ENCODE measurements around the gene ZNF423.

ZNF423 gene

DNA sequence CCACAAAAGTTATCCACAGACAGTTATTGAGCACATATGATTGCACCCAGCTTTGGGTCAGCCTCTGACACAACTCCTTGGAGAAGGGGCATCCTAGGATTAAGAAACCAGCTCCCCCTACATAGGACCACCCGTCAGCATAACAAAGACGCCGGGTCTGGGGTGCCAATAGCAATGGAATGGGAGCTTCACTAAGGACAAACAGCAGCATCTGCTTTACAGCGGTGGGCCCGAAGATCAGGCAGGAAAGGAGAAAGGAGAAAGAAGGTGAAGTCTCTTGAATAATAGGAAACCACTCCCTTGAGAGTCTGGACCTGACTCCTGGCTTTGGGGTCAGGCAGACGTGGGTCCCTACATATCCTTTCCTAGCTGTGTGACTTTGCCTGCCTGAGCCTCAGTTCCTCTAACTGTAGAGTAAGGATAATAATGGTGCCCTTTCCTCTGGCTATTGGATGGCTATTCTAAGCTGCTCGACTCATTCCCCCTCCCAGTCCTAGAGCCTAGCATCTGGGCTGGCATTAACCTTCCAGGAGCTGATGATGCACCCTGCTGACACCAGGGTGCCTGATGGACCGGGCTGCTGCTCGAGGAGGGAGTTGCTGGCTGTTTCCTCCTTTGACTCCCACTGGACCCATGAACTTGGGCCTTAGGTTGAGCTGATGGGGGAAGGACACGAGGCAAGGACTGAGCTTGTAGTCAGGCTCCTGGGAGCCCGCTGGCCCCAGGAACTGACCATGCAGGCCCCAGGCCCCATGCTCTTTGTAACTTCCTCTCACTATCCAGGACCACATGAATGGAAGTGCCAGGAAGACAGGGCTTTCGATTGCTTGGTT, 388.2 kb downstream of the ZNF423 start:
- no peak for DNase-seq (ENCODE audit: low read depth in 1 of 2, low spot score in 1 of 2)

GRCh38 chr16:49466881-49467280, 389.0 kb downstream of the ZNF423 start:
- no peak for DNase-seq (ENCODE audit: low read depth in 1 of 2, low spot score in 1 of 2)

GRCh38 chr16:49466529-49466831, 389.4 kb downstream of the ZNF423 start:
- no peak for DNase-seq (ENCODE audit: low read depth in 1 of 2, low spot score in 1 of 2)

DNA sequence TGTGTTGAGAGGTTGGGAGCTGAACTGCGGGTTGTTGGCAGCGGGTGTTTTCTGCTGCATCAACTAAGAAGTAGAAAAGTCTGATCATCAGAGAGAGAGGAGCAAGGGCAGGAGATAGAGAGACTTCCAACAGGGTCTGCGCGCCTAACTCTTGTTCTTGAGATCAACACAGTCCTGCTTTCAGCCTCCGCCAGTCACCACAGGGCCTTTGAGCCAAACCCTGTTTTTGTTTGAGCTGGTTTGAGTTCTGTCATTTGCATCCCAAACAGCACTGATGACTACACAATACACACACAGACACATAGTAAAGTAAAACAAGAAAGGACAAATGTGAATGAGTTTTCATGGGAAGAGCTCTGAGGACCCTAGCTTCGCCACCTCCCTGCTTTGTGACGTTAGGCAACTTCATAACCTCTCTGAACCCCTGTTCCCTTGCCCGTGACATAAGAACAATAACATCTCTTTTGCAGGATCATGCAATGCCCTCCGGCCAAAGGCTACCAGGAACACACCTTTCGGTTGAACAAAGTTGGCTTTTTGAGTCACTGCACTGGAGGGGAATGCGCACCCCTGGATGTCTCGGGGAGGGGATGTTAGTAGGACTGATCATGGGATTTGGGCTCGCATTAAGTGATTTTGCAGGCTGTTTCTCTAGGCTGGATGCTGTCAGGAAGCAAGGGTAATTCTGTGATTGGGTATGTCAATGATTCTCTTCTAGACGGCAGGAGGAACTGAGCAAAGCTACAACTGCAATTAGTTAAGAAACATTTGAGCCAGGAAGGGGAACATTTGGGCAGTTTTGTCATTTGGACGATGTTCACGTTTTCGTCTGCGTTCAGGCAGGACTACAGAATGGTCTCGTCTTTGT, 390.0 kb downstream of the ZNF423 start:
- DNase-seq (ENCODE audit: low read depth in 1 of 2, low spot score in 1 of 2), result no peak

DNA sequence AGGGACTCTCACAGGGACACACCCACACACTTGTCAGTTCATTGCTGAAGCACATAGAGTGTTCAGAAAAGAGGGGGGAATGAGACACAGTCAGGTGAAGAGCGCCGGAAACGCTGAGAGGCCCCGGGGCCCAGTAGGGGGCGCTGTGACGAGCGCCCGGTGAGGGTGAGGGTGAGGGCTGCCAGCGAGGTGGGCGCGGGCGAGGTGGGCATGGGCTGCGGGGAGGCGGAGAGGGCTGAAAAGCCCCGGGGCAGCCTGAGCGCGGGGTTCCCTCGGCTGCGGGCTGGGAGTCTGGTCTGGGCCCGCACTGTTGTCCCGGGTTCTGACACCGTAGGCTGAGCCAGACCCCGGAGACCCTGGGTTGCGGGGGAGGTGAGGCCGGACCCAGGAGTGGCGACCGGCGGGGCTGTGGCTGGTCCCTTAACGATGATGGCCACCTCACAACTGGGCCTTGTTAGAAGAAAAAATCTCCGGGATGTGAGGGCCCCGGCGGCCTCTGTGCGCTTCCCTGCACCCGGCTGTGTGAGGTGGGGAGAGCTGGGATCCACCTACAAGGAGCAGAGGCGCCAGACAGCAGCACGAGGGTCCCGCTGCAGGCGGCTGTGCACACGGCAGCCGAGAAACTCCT, 390.9 kb downstream of the ZNF423 start:
- DNase-seq (ENCODE audit: low read depth in 1 of 2, low spot score in 1 of 2), result no peak

GRCh38 chr16:49464093-49464492, 391.8 kb downstream of the ZNF423 start:
- no peak for DNase-seq (ENCODE audit: low read depth in 1 of 2, low spot score in 1 of 2)

DNA sequence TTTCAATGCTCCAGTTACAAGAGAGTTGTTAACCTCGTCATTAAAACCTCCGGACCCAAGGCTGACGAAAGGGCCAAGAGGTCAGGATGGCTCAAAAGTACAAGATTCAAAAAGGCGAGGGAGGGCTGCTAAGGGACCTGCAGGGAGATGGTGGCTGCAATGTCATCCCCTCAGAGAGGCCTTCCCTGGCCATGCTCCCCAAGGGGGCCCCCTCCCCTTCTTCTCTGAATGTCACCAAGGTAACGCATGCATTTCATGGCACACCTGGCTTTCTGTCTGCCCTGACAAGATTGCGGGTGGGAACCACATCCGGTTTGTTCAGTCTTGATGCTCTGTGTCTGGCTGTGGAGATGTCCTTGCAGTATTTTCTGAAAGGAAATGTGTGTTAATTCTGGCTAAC, 392.4 kb downstream of the ZNF423 start:
- DNase-seq (ENCODE audit: low read depth in 1 of 2, low spot score in 1 of 2), result peak in 1 of 2 donors; percentile 42

DNA sequence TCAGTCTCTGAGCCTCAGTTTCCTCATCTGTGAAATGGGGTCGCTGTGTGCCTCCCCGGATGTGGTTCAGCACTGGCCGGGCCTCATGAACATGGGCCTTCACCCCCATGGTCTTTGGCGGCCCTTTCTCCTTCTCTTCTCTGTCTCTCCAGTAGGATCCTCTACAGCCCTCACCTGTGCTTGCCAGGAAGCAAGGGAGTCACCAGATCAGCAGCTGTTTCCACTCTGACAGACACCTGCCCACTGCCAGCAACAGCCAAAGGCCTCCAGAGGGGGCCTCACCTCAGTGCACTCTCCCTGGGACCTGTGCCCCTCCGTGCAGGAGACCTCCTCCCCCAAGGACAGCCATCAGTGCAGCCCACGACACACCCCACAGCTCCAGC, 392.9 kb downstream of the ZNF423 start:
- no peak for DNase-seq (ENCODE audit: low read depth in 1 of 2, low spot score in 1 of 2)

DNA sequence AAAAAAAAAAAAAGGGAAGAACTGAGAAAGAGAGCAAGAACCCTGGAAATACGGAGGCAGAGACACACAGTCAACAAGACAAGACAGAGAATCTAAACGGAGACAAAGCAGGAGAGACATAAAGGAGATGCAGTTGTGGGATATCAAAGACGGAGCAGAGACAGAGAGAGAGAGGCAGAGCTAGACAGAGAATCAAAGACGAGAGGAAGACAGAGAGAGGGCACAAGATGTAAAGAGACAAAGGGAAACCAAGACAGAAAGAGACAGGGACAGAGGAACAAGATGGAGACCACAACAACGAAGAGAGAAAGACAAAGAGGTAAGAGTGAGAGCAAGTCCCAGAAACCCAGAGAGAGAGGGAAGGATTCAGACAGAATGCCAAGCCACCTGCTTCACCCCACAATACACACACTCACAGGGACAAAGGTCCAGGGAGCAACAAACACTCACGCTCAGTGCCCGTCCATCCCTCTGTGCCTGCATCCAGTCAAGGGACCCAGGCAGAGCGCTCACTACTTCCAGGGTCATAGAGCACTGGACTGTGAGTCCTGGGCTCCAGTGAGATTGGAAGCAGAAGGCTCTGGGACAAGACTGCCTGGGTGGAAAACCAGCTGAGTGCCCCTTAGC, 393.4 kb downstream of the ZNF423 start:
- no peak for DNase-seq (ENCODE audit: low read depth in 1 of 2, low spot score in 1 of 2)

DNA sequence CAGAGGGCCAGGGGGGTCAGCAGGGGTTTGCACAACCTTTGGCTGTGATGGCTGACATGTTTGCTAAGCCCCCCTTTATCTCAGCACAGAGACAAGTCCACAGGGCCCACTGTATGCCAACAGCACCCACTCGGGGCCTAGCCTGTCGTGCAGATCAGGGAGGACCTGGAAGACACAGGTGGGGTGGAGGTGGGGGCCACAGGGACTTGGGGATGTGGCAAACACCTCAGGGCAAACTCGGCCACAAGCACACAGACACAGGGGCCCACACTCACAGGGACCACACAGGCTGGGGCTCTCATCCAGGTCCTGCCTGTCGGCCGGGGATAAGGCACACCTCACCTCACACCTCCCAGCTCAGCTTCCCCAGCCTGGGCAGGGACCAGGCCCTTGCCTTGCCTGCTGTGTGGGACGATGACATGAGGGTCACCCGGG, 394.4 kb downstream of the ZNF423 start:
- DNase-seq (ENCODE audit: low read depth in 1 of 2, low spot score in 1 of 2), result no peak

GRCh38 chr16:49460786-49461470, 395.0 kb downstream of the ZNF423 start:
- DNase-seq (ENCODE audit: low read depth in 1 of 2, low spot score in 1 of 2), result no peak

GRCh38 chr16:49459953-49460735, 395.8 kb downstream of the ZNF423 start:
- no peak for DNase-seq (ENCODE audit: low read depth in 1 of 2, low spot score in 1 of 2)

DNA sequence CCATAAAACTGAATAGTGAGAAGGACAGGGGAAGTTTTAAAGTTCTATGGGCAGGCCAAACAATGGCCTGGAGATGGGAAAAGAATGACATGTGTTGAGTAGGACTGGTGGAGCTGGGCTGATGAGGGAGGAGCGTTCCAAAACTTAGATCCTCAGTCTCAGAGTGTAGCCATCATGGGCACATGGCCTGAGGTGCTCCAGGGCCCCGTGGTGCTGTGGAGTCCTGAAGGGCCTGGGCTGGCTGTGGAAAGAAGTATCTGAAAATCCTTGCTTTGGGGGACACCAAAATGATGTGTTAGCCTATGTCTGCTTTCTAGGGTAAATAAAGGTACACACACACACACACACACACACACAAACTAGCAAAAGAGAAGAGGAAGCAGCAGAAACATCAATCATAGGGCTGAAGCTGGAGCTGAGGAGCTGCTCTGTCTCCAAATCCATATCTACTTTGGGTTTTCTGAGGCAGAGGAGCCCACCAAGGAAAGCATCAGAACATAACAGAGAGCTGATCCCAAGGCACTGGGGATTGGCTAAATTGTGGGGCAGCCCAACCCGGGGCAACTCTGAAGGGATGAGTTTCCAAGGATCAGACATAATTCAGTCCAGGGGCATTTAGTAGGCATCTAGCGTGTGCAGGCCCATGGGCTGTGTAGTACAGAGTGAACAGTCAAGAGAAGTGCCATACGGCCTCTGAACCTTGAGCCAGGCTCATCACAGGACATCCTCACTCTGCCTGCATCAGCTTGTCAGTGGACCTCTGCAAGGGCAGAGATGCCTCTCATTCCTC, 397.1 kb downstream of the ZNF423 start:
- DNase-seq (ENCODE audit: low read depth in 1 of 2, low spot score in 1 of 2), result no peak

GRCh38 chr16:49458243-49458642, 397.7 kb downstream of the ZNF423 start:
- DNase-seq (ENCODE audit: low read depth in 1 of 2, low spot score in 1 of 2), result no peak

DNA sequence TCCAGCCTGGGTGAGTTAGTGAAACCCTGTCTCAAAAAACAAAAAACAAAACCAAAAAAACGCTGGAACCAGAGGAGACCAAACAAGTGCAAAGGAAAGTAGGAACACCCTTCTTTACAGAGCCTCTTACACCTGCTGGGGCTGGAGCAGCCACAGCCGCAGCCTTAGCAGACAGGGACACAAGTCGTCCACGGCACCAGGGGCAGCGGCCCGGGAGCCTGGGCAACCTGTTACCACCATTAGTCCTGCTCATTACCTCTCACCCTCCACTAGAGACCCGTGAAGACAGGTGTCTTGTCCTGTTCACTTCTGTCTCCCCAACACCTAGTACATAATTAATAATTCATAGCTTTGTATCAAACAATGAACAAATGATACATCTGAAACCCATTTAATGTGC, 398.7 kb downstream of the ZNF423 start:
- DNase-seq (ENCODE audit: low read depth in 1 of 2, low spot score in 1 of 2), result no peak

GRCh38 chr16:49456763-49457162, 399.1 kb downstream of the ZNF423 start:
- DNase-seq (ENCODE audit: low read depth in 1 of 2, low spot score in 1 of 2), result no peak

GRCh38 chr16:49455991-49456745, 399.7 kb downstream of the ZNF423 start:
- DNase-seq (ENCODE audit: low read depth in 1 of 2, low spot score in 1 of 2), result no peak

DNA sequence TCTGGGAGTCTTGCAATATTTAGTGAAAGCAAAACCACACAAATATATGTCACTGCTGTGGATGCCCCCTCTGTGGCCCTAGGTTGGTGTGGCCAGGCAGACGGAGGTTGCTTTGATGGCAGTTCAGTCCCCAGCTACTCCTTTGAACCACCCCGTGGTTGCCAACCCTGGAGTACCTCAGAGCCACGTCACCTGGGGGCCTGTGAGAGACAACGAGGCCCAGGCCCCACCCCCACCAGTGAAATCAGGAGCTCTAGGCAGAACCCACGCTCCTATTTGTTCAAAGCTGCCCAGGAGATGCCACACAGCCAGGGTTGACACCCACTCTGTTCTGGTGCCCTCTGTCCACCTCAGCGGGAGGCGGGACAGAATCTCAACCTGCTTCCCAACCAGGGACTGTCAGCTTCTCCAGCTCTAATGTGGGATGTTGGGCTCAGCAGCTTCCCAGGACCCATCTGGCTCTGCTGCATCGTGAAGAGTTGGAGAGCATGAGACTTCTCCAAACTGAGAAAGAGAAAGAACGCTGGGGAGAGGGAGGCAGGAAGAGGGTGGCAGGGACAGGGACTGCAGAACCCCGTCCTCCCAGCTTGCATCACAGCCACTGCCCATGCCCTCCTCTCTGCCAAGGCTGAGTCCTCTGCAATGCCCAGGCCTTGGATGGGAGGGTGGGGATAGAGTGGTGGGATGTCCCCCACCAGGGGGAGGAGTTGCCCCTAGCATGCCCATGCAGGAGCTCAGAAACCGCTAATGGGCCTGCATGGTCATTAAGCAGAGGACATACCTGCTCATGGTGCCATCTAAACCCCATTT, 400.5 kb downstream of the ZNF423 start:
- no peak for DNase-seq (ENCODE audit: low read depth in 1 of 2, low spot score in 1 of 2)
